GM12892 (cell line): Measurements from ENCODE around the gene GALNT2.

Source experiments
- DNase-seq: peaks from one replicate; pipeline ENCODE4 v3.0.0; 2011; ENCODE audit not compliant: insufficient read length
- FAIRE-seq: peaks from 2 replicates; lab custom pipeline; 2011; peaks lifted over from hg19 to GRCh38; lab: Jason Lieb, UNC
- POLR2A ChIP-seq: IDR thresholded peaks from 2 replicates; pipeline ENCODE4 v1.6.1; 2011; ENCODE audit warnings: low read depth, low read length, control low read depth
- POLR2AphosphoS5 ChIP-seq: IDR thresholded peaks from 2 replicates; pipeline ENCODE4 v1.6.1; 2011; ENCODE audit warnings: low read depth, low read length, control low read depth
- TAF1 ChIP-seq: IDR thresholded peaks from 2 replicates; pipeline ENCODE4 v1.6.1; 2011; ENCODE audit warnings: low read depth, mild to moderate bottlenecking, control low read depth, low read length, borderline replicate concordance

GALNT2 gene

GRCh38 chr1:230123280-230124185 is 56.5 kb downstream of the GALNT2 start:
- FAIRE-seq: peak; percentile 91
- TF ChIP-seq TAF1 (no peak), POLR2A (peak; percentile 41; the same call in 1 of the 2 replicates)
- DNase-seq: peak; percentile 56

- FAIRE-seq: peak; percentile 38
- no peak for DNase-seq
- no peak for TF ChIP-seq TAF1
- no peak for TF ChIP-seq POLR2AphosphoS5
- no peak for TF ChIP-seq POLR2A
Observed at GRCh38 chr1:230124186-230125128, 57.4 kb downstream of the GALNT2 start.

- FAIRE-seq: no peak
- DNase-seq: no peak
- TF ChIP-seq TAF1: no peak
- TF ChIP-seq POLR2AphosphoS5: no peak
- no peak for TF ChIP-seq POLR2A
Observed at GRCh38 chr1:230125141-230125540, 58.1 kb downstream of the GALNT2 start.

- DNase-seq (no peak), FAIRE-seq (no peak)
- TF ChIP-seq TAF1: no peak
- TF ChIP-seq POLR2A: no peak
- no peak for TF ChIP-seq POLR2AphosphoS5
Observed at GRCh38 chr1:230125640-230126528, 58.8 kb downstream of the GALNT2 start.

- no peak for FAIRE-seq
- no peak for DNase-seq
- TF ChIP-seq POLR2AphosphoS5 (no peak), POLR2A (no peak), TAF1 (no peak)
Observed at GRCh38 chr1:230126529-230127104, 59.6 kb downstream of the GALNT2 start.

- TF ChIP-seq POLR2A: no peak
- TF ChIP-seq POLR2AphosphoS5: no peak
- FAIRE-seq (no peak), DNase-seq (no peak)
Observed at GRCh38 chr1:230127105-230128054, 60.3 kb downstream of the GALNT2 start.

GRCh38 chr1:230128569-230129285 is 61.7 kb downstream of the GALNT2 start:
- TF ChIP-seq POLR2AphosphoS5: no peak
- no peak for TF ChIP-seq POLR2A
- TF ChIP-seq TAF1: no peak
- no peak for DNase-seq
- FAIRE-seq: no peak

- no peak for TF ChIP-seq TAF1
- no peak for TF ChIP-seq POLR2A
- TF ChIP-seq POLR2AphosphoS5: no peak
- no peak for FAIRE-seq
- no peak for DNase-seq
Observed at GRCh38 chr1:230129341-230129740, 62.3 kb downstream of the GALNT2 start.

- no peak for TF ChIP-seq POLR2A
- TF ChIP-seq TAF1: no peak
- TF ChIP-seq POLR2AphosphoS5: no peak
- no peak for DNase-seq
- no peak for FAIRE-seq
Observed at GRCh38 chr1:230130172-230130944, 63.3 kb downstream of the GALNT2 start.
